Measurements from ENCODE around the gene TBC1D23.

- TF ChIP-seq CTCF (conservative IDR thresholded peaks at IDR 0.05; ENCODE audit: low read depth, low read length) (no peak), EZH2 (IDR thresholded peaks at IDR 0.05; ENCODE audit: low read length, unreplicated experiment) (no peak)
Observed at GRCh38 chr3:100299016-100299415, 38.2 kb downstream of the TBC1D23 start.
